Bone marrow (tissue), 2 donors: ENCODE measurements around the gene SIAH2.
"Not testable (repeated sequence)": the region's sequence is repeated elsewhere in the genome, so short reads cannot be mapped to it uniquely, and the experiment has no call there.

Source experiments
- DNase-seq, 2 donors: peaks; one replicate each; lab custom pipeline; 2025; lab: John Stamatoyannopoulos, UW

SIAH2 gene, protein sequence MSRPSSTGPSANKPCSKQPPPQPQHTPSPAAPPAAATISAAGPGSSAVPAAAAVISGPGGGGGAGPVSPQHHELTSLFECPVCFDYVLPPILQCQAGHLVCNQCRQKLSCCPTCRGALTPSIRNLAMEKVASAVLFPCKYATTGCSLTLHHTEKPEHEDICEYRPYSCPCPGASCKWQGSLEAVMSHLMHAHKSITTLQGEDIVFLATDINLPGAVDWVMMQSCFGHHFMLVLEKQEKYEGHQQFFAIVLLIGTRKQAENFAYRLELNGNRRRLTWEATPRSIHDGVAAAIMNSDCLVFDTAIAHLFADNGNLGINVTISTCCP

DNA sequence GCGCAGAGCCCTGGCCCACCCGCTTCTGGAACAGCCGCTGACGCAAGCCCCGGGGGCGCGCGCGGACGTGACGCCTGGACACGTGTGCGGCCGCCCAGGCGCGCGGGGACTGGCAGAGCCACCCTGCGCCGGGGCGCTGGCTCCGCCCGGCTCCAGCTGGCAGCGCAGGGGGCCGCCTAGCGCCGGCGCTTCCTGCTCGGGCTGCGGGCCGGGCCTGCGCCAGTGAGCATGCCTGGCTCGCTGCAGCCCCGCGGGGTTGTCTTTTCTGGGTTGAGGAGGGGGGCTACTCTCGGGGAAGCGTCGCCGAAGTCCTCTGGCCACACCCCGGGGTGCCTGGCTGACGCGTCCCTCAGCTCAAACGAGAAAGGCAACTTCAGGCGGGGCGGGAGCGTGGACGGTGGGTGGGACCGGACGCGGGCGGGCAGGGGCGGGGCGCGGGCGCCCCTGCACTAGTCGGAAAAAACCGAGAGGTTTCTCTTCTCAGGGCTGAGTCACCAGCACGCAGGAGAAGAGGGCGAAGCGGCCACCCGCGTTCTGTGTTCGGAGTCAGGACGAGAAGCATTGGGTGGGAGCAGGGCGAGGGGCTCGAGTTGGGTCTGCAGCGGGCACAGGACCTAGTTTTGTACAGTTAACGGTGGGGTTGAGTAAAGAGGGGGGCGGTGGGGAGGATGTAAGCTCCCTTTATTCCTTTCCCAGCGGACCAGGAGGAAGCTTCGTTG is at the start of gene SIAH2:
Gene SIAH2 (minus strand): TSS at position 48 of the 719 bp plus-strand sequence. CDS start 320 bp downstream, outside the sequence.
- DNase-seq = peak; percentile 86 to 90

DNA sequence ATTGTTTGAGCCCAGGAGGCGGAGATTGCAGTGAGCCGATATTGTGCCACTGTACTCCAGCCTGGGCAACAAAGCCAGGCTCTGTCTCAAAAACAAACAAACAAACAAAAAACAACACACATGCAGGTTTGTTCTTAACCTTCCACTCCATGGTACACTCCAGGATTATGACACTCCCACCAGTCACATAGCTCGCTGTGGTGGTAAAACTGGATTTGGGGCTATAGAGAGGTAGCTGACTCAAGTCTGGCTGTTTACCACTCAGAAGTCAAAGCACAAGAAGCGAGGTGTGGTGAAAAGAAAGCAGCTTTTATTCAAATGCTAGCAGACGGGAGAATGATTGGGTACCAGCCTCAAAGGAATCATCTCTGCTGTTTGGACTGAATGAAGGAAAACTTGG is 49.0 kb upstream of the SIAH2 start:
- no peak for DNase-seq

DNA sequence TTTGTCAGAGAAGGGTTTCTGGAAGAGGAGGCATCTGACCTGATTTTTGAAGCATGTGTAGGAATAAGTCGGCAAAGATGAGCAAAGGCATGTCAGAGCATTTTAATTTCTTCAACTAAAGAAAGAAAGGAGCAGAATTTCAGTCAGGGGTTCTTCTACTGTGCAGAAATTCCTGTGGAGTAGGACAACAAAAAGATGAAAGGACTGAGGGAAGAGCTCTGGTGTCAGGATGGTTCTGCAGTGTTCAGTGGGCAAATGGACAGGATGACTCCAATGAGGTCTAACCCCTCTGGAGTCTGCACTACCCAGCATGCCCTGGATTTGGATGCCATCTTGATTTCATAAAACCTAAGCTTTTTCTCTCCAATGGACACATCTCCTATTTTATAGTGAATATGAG is 47.7 kb upstream of the SIAH2 start:
- DNase-seq = no peak

DNA sequence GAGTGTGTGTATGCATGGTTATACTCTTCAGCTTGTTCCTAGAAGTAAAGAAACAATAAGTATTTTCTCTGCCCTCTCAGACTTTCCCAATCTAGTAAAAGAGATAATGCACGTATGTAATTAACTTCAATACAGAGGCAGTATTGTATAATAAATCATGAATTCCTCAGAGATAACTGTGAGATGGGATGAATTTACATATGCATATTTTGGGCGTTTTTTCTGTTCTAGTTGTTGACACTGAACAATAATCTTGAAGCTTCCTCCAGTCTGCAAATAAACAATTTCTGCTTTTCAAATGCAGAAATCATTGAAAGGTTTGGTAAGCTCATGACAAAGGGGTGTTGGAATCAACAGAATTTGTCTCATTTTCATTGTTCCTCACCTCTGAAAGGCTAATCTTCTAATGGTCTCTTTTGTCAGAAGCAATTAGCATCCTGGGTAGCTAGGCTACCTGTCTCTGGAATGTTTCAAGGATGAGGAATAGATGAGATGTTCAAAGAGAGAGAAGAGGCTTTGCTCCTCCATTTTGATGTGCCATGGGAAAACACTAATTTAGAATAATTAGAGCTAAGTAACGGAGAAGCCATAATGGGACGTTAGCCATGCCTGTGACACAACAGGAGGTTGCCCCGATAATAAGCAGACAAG is 43.3 kb upstream of the SIAH2 start:
- DNase-seq = no peak

DNA sequence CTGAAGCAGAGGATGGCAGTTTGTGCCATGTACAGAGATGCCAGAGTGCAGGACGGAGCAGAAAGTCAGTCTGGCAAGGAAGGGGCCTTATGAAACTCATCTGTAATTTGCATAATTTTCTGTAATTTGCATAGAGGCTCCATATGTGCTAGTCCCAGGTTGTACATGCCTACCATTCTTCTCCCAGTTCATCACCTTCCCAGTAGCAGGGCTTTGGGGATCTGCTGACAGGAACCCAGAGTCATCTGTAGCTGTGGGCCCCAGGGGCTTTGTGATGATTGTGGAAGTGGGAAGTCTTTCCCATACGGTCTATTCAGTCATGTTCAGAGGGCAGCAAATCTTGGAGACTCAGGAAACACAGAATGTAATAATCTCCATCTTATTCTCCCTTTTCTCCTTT is 42.4 kb upstream of the SIAH2 start:
- no peak for DNase-seq

DNA sequence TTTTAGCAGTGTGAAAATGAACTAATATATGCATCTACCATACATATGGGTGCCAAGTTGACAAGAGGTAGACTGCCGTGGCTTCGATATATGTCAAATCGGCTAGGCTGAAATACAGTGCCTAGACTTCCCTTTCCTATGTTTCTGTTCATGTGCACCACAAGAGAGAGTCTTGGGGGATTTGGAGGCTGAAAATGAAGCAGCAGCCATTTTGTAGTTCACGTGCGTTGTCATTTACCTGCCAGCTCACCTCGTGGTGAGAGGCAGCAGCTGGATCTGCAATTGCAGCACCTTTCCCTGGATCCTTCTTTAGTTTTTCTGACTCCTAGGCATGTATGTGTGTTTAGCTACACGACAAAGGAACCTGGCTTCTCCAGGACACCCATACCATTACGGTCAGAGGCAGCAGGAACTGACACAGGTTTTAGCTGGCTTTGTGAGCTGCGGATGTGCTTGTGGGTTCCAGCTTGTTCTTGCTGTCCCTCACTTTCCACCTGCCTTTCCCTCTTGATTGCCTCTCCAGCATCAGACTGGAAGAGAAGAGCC is 40.5 kb upstream of the SIAH2 start:
- no peak for DNase-seq

DNA sequence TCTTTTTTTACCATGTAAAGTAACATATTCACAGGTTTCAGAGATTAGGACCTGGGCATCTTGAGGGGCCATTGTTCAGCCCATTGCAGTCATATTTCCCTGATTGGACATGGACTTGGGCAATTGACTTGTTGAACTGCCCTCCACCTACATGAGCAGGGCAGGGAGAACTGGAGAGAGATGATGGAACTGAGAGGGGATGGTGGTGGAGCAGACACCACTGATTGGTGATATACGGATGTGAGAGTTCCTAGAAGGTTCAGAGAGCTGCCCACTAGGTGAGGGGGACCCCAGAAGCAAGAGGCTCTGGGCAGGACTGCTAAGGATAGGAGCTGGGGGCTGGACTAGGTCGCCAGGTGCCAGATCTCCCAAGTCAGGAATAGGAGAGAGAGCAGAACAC is 37.8 kb upstream of the SIAH2 start:
- DNase-seq = no peak

DNA sequence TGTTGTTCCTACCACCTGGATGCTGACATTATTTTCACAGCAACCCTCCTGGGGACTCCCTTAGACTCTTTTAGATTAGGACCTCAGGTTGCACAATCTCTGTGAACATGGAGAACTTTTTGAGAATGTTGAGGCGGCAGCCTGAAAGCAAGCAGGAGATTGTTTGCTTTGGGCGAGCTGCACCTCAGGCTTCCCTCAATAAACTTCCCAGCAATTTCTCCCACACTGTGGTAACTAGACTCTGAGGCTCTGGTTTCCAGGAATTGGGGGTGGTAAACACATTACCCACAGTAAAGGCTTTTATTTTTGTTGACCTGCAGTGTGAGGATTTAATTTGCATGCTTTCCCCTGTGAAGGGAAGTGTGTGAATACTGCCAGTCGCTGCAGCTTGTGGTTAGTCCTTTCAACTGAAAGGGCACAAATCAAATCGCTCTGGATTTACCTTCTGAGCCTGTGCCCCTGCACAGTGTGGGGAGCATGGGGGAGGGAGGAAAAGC is 35.2 kb upstream of the SIAH2 start:
- DNase-seq = no peak

DNA sequence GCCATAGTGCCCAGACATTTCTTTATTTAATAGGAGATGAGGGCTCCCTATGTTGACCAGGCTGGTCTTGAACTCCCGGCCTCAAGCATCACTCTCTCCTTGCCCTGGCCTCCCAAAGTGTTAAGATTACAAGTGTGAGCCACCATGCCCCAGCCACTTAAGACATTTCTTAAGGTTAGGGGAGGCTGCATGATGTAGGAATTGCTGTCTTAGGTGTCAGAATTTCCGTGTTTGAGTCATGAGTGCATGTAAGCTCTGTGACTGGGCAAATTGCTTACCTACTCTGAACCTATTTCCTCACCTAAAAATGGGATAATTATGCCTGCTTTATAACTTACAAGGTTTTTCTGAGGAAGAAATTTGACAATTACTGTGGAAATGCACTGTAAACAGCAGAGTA is 34.2 kb upstream of the SIAH2 start:
- no peak for DNase-seq

DNA sequence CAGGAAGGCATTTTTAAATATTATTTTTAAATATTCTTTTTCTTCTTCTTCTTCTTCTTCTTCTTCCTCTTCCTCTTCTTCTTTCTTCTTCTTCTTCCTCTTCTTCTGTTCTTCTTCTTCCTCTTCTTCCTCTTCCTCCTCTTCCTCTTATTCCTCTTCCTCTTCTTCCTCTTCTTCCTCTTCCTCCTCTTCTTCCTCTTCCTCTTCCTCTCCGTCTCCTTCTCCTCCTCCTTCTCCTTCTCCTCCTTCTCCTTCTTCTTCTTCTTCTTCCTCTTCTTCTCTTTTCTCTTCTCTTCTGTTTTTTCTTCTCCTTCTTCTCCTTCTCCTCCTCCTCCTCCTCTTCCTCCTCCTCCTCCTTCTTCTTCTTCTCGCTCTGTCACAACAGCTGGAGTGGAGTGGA is 33.6 kb upstream of the SIAH2 start:
- DNase-seq = not testable (repeated sequence)

DNA sequence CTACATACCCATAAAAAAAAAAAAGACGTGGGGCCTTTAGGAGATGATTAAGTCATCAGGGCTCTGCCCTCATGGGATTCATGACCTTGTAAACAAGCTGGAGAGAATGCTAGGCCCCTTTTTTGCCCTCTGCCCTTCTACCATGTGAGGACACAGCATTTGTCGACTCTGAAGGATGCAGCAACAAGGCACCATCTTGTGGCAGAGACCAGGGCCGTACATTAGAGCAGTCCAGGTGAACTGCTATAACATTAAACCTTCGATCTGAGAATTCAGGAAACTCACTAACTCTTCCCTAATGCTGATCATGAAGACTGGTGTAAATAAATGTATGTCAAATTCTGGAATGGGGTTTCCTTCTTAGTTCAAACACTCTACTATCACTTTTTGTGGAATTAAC is 30.7 kb upstream of the SIAH2 start:
- no peak for DNase-seq

DNA sequence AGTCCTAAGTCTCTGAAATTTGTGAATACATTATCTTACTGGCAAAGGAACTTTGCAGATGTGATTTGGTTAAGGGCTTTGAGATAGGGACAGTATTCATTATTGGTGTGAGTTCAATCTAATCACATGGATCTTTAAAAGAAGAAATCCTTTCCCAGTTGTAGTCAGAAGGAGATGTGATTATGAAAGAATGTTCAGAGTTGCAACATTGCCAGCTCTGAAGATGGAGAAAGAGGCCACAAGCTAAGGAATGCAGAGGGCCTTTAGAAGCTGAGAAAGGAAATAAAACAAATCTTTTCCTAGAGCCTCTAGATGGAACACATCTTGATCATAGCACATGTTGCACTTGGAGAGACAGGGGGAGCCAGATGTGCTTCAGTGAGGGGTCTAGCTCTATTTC is 27.7 kb upstream of the SIAH2 start:
- DNase-seq = no peak

DNA sequence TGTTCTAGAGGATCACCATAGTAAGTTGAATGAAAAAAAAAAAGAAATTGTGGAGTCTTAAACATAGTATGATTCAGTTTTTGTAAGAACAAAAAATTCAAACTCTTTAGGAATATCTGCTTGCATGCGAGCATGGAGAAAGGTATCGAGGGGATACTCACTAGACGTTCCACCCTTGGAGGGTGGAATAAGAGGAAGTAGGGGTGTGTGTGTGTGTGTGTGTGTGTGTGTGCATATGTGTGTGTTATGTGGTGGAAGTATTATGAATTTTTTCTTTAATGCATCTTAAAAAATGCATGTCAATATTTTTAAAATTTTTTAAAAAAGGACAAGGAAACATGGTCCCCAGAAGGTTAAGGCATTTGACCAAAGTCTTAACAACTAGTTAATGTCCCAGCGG is 26.5 kb upstream of the SIAH2 start:
- DNase-seq = no peak

DNA sequence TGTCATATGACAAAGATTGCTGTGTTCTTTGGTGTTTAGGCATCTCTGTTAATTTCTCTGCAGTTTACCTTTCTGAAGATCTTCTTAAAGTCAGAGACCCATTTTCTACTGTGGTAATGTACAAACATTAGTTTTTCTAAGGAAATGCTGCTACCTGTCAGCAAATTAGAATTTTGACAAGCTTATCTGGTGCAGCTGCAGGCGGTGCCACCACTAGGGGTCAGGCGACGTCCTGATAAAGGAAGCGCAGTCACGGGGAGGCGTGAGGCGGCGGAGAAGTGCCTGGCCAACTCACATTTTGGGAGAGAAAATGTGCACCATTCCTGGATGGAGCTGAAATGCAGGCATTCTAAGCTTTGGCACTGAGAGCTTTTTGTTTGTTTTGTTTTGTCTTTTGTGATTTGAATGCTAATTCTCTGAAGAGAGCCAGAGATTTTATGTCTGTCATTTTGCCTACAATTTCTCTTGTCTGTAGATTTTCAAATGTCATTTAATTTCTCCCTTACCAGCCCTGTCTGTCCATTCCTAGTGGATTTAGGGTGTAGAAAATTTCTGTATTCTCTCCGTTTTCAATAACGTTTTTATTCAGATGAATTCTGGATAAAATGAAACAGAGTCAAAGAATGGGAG is 24.9 kb upstream of the SIAH2 start:
- peak; percentile 36 to 50 for DNase-seq

DNA sequence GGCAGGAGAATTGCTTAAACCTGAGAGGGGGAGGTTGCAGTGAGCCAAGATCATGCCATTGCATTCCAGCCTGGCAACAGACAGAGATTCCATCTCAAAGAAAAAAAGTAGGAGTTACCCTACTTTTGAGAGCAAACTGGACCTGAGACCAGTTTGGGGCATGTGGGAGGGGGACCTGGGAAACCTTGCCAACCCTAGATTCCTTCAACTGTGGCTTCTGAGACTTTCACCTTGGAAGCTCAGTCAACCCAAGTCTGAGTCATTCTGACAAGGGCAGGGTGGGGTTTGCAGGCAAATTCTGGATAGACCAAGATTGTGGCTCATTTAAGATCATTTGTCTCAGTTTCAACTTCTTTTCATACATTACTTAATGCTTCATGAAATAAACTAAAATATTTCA is 23.8 kb upstream of the SIAH2 start:
- no peak for DNase-seq

DNA sequence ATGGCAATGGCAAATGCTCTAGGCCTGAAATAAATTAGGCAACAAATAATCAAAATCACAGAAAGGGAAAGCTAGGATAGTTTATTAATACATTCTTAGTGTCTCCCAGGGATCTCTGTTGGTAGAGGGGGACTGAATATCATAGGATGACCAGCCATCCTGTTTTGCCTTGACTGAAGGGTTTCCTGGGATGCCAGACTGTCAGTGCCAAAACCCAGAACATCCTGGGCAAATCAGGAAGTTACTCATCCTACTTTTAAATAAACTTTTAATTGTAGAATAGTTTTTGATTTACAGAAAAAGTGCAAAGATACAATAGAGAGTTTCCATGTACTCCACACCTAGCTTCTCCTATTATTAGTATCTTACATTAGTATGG is 21.8 kb upstream of the SIAH2 start:
- DNase-seq = no peak

DNA sequence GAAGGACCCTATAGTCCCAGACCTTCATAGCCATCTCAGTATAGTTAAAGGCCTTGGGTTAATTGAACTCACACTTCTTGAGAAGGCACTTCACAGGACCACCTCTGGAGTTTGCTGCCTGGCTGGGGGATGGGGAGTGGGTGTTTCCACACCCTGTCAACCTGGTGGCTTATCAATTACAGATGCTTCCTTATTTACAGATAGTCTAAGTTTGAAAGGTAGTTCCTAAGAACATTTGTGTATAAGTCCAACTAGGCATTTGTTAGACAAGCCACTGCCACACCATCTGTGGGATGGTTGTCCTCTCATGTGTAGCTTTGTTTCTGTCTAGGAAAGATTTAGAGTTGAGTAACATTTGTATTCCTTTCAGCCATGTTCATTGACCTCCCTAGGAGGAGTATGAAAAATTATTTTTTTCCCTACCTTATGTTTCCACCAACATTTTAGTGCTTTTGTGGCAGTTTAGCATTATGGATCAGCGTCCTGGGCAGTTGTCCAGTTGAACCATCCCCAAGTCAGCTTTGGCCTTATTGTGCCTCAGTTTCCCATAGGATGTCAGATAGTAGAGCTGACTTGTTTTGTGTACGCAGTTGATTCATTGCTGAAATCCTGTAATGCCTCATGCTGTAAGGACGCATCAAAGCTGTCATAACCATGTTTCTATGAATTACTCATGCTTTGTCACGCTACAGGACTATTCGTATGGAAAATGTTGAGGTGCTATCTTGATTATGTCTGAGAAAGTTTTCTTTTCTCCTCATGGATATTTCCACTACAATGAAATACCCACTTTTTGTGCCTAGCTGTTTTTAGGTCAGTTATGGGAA is 21.2 kb upstream of the SIAH2 start:
- no peak for DNase-seq

DNA sequence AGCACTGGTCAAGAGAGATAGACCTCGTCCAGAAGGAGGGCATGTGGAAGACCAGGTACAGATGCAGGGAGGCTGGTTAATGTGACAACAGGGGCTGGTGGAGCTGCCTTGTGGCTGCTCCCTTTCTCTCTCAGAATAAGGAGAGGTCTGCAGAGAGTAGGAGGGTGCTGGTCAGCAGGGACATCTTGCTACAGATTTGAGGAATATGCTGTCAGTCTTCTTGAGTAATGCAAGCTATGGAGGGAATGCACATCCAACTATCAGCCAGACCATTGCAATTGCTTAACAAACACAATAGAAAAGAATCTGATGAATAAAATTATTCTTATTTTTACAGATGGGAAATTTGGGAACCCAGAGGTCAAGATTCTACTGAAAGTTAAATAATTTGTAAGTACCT is 20.3 kb upstream of the SIAH2 start:
- no peak for DNase-seq

DNA sequence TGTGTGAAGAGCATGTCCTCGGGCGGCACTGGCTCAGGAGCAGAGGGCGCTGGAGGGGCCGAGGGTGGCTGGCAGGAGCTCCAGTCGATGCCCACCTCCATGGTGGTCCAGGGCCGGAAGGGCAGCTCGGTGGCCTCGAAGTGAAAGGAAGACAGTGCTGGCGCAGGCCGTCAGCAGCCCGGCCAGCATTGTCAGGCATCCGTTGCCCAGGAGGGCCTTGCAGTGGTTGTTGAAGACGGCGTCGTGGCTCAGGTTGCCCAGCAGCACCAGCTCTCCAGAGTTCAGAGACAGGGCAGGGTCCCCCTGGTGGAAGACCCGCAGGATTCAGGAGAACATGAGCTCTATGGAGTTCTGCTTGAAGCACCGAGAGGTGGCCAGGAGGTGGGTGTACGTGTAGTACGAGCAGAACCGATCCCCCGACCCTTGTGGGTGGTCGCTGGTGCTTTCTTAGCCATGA is 16.5 kb upstream of the SIAH2 start:
- no peak for DNase-seq

DNA sequence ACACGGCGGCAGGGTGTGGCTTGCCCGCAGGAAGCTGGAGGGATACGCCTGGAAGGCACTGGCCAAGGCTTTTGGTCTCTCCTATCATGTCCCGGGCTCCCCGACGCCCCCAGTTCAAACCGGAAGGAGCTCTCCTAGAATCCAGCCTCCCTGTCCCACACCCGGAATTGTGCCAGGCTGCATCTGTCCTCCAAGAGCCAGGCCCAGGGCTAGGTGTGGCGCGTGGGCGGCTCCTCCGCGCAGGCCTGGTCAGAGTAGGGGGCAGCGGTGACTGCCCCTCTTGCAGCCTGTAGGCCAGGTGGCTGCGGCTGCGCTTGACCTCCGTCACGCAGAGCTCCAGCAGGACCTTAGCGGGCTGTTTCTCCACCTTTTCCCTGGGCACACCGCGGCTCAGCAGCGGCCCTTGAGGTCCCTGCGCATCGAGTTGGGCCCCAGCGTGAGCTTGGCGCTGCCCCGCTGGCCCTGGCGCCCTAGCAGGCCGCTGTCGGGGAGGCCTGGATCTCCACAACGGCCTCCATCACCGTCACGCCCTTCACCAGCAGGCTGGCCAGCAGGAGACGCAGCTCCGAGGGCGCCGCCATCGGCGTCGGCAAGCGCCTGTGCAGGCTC is 15.9 kb upstream of the SIAH2 start:
- DNase-seq = no peak
